Body of pancreas (tissue), 4 donors: ENCODE data around the gene SYNJ2.

Source experiments
- CTCF ChIP-seq, 7 experiments: fragments of 450-650 bp in 4 of 7; fragments of 200-600 bp in 3 of 7; sonication (generic) in 3 of 7; IDR thresholded peaks; one replicate each; pipeline ENCODE4 v1.5.1; 2016 to 2019; ENCODE audit warnings: antibody characterized with exemption in 7 of 7
- POLR2A ChIP-seq, 3 donors: fragments of 450-650 bp; IDR thresholded peaks; one replicate each; pipeline ENCODE4 v1.6.1; 2016; ENCODE audit warnings: antibody characterized with exemption in 3 of 3, mild to moderate bottlenecking in 2 of 3

DNA sequence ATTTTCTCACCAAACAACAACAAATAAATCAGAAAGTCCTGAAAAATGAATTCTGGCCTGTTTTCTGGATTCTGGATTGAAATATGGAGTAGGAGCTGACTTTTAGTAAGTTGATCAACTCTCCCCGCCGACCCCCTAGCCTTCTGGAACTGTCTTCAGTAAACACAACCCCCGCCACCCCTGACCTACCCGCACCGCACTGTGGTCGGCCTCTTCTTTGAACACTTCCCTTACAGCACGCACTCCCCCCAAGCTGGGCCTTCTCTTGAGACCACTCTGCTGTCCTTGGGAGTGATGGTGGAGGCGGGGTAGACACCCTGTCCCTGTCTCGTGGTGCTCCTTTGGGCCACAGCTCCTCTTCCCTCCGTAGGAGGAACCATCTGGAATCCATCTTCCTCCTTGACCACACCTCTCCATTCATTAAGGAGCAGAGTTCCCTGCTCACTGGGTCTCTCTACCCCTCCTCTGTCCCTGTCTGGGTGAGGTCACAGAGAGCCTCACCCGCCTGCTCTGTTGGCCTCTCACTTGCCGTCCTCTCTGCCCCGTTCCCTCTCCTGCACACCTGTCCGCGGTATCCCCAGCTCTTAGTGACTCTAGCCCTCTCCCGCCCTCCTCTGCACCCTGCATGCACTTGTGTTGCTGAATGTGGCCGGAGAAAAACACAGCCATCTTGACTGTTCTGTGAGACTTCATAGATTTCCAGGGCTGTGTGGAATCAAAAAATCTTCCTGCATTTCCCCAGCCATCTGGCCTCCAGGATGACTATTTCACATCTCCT is 19.1 kb downstream of the SYNJ2 start:
- TF ChIP-seq POLR2A (IDR thresholded peaks at IDR 0.05) (no peak), CTCF (IDR thresholded peaks at IDR 0.05) (no peak)
